OCI-LY3 (cell line): ENCODE measurements around the gene DNAJC9.
A peak's percentile ranks its signal among the peaks of the same experiment; 100 is the strongest.

Experiments
- H2AFZ ChIP-seq: fragments of 200-600, 300-600 bp; shearing (Covaris generic); 2 replicates; pipeline ENCODE4 v1.6.0; 2014; ENCODE audit warnings: antibody characterized with exemption, low read depth, low read length
- H3K27ac ChIP-seq: fragments of 200-600, 300-600 bp; sonication (generic); 2 replicates; pipeline ENCODE4 v1.5.1; 2014; ENCODE audit warnings: mild to moderate bottlenecking, low read length, moderate library complexity, mixed read lengths
- H3K27me3 ChIP-seq: fragments of 200-600, 300-600 bp; sonication (generic); 2 replicates; pipeline ENCODE4 v1.6.1; 2014; ENCODE audit warnings: low read depth, low read length, mixed read lengths
- H3K36me3 ChIP-seq: fragments of 200-600, 300-600 bp; sonication (generic); replicated peaks from 2 replicates; pipeline ENCODE3; 2014; ENCODE audit warnings: low read depth, low read length, mixed read lengths
- H3K4me1 ChIP-seq: fragments of 300-600, 200-600 bp; sonication (generic); 2 replicates; pipeline ENCODE4 v1.6.1; 2014; ENCODE audit warnings: low read length, mixed read lengths
- H3K4me2 ChIP-seq: fragments of 200-600, 300-600 bp; sonication (generic); 2 replicates; pipeline ENCODE4 v1.6.1; 2014; ENCODE audit warnings: low read length, mixed read lengths
- H3K4me3 ChIP-seq: fragments of 300-600, 200-600 bp; sonication (generic); 2 replicates; pipeline ENCODE4 v1.5.1; 2014; ENCODE audit warnings: antibody characterized with exemption, mild to moderate bottlenecking, low read length, moderate library complexity
- H3K79me2 ChIP-seq: fragments of 300-600, 200-600 bp; shearing (Covaris generic); 2 replicates; pipeline ENCODE4 v1.6.1; 2014; ENCODE audit warnings: mild to moderate bottlenecking, low read length, mixed read lengths
- H3K9ac ChIP-seq: fragments of 300-600, 200-600 bp; shearing (Covaris generic); 2 replicates; pipeline ENCODE4 v1.6.0; 2014; ENCODE audit warnings: mild to moderate bottlenecking, low read length, moderate library complexity
- H3K9me3 ChIP-seq: fragments of 200-600, 300-600 bp; shearing (Covaris generic); 2 replicates; pipeline ENCODE4 v1.6.1; 2014; ENCODE audit warnings: low read length, mixed read lengths; ENCODE audit not compliant: insufficient read depth
- H4K20me1 ChIP-seq: fragments of 200-600, 300-600 bp; sonication (generic); 2 replicates; pipeline ENCODE4 v1.6.1; 2016; ENCODE audit warnings: low read length, mixed read lengths; ENCODE audit not compliant: insufficient read depth
- CTCF ChIP-seq: fragments of 200-600, 300-600 bp; sonication (generic); IDR thresholded peaks from 2 replicates; pipeline ENCODE4 v1.5.1; 2014; ENCODE audit warnings: antibody characterized with exemption, low read length, low read depth
- EZH2phosphoT487 ChIP-seq: fragments of 200-600 bp; shearing (Covaris generic); IDR thresholded peaks from 2 replicates; pipeline ENCODE4 v1.6.1; 2018; ENCODE audit warnings: antibody characterized with exemption, mixed run types, low read depth

Gene DNAJC9

GRCh38 chr10:73246646-73247508, at the start of gene DNAJC9:
Gene DNAJC9 (minus strand): TSS chr10:73247255. CDS start chr10:73247189, 66 bp downstream.
- H3K36me3 ChIP-seq = peaks cover 29% of the 10 kb centered on the region
- no peaks in the 10 kb centered on the region for H3K9me3 ChIP-seq
- peak within 1 kb of the TSS; percentile 95 for H3K4me2 ChIP-seq
- peaks cover 35% of the 10 kb centered on the region for H3K4me1 ChIP-seq
- peak within 1 kb of the TSS; percentile 98 for H3K4me3 ChIP-seq
- TF ChIP-seq EZH2phosphoT487 (no peak), CTCF (no peak)
- H3K9ac ChIP-seq = peak within 1 kb of the TSS; percentile 96
- H3K27me3 ChIP-seq = no peaks in the 10 kb centered on the region
- H4K20me1 ChIP-seq = no peaks in the 10 kb centered on the region; the same call in 1 of the 2 replicates
- H3K27ac ChIP-seq = peak within 1 kb of the TSS; percentile 97
- peaks cover 74% of the 10 kb centered on the region for H3K79me2 ChIP-seq
- H2AFZ ChIP-seq = peak within 1 kb of the TSS; percentile 70; the same call in 1 of the 2 replicates

- no peak overlapping the region for H3K4me2 ChIP-seq
- TF ChIP-seq EZH2phosphoT487 = no peak
- no peak for TF ChIP-seq CTCF
- no peaks in the 10 kb centered on the region for H3K9me3 ChIP-seq
- H4K20me1 ChIP-seq = no peaks in the 10 kb centered on the region
- H3K9ac ChIP-seq = no peak overlapping the region
- no peaks in the 10 kb centered on the region for H3K79me2 ChIP-seq
- peaks cover 6% of the 10 kb centered on the region; the same call in 1 of the 2 replicates for H3K27me3 ChIP-seq
- no peaks in the 10 kb centered on the region for H3K36me3 ChIP-seq
- no peaks in the 10 kb centered on the region; the same call in 1 of the 2 replicates for H3K4me1 ChIP-seq
- no peak overlapping the region for H3K27ac ChIP-seq
- H2AFZ ChIP-seq = no peak overlapping the region
- no peak overlapping the region for H3K4me3 ChIP-seq
These were observed 46.4 kb upstream of the DNAJC9 start for GRCh38 chr10:73293461-73293860.

- Histone ChIP-seq H3K4me3 (no peak overlapping the region), H3K4me1 (peaks cover 7% of the 10 kb centered on the region), H3K9ac (no peak overlapping the region), H3K79me2 (no peaks in the 10 kb centered on the region), H3K27ac (no peak overlapping the region), H3K4me2 (no peak overlapping the region), H2AFZ (no peak overlapping the region), H3K27me3 (no peaks in the 10 kb centered on the region), H3K9me3 (no peaks in the 10 kb centered on the region), H4K20me1 (no peaks in the 10 kb centered on the region), H3K36me3 (no peaks in the 10 kb centered on the region)
- no peak for TF ChIP-seq CTCF
These were observed 42.9 kb upstream of the DNAJC9 start for GRCh38 chr10:73289958-73290357.

GRCh38 chr10:73287441-73287840, 40.4 kb upstream of the DNAJC9 start:
- H3K27me3 ChIP-seq = no peaks in the 10 kb centered on the region
- no peaks in the 10 kb centered on the region for H3K9me3 ChIP-seq
- no peak overlapping the region for H3K4me3 ChIP-seq
- no peak overlapping the region for H3K27ac ChIP-seq
- TF ChIP-seq EZH2phosphoT487 (no peak), CTCF (no peak)
- no peaks in the 10 kb centered on the region for H4K20me1 ChIP-seq
- no peak overlapping the region for H2AFZ ChIP-seq
- no peaks in the 10 kb centered on the region for H3K79me2 ChIP-seq
- H3K4me1 ChIP-seq = peaks cover 8% of the 10 kb centered on the region
- no peak overlapping the region for H3K9ac ChIP-seq
- no peaks in the 10 kb centered on the region for H3K36me3 ChIP-seq
- no peak overlapping the region for H3K4me2 ChIP-seq
